Activated CD4-positive, alpha-beta memory T cell treated with anti-CD3 and anti-CD28 coated beads for 36 hours (primary cell): ENCODE results near the gene KCNQ5. TPM values are rescaled to one million over a fixed set of nuclear protein-coding genes. Genes with fewer than 3 reads are reported as not detected.

ENCODE experiments used
- CTCF ChIA-PET: fragments of 350-600 bp; sonication (Branson Sonifier 250); formaldehyde crosslinking; loops from one replicate; lab custom pipeline; 2021; ENCODE audit warnings: antibody characterized with exemption, inconsistent platforms; lab: Charles Lee
- POLR2A ChIA-PET: fragments of 350-600 bp; sonication (Branson Sonifier 250); formaldehyde crosslinking; loops from one replicate; lab custom pipeline; 2021; ENCODE audit warnings: antibody characterized with exemption; lab: Charles Lee
- DNase-seq: peaks from one replicate; pipeline ENCODE4 v3.0.0-alpha.2; 2020
- H3K27ac Mint-ChIP-seq: one replicate; pipeline ENCODE4 v1.8.0; 2021; ENCODE audit warnings: mixed read lengths
- H3K27me3 Mint-ChIP-seq: one replicate; pipeline ENCODE4 v1.8.0; 2021; ENCODE audit warnings: mixed read lengths
- H3K36me3 Mint-ChIP-seq: one replicate; pipeline ENCODE4 v1.8.0; 2021; ENCODE audit warnings: mixed read lengths
- H3K4me1 Mint-ChIP-seq: one replicate; pipeline ENCODE4 v1.8.0; 2021; ENCODE audit warnings: low read depth, mixed read lengths
- H3K4me3 Mint-ChIP-seq: one replicate; pipeline ENCODE4 v1.8.0; 2021; ENCODE audit warnings: mild to moderate bottlenecking, mixed read lengths
- H3K9me3 Mint-ChIP-seq: one replicate; pipeline ENCODE4 v1.8.0; 2021; ENCODE audit warnings: mixed read lengths
- intact Hi-C: fragments of 100-400 bp; cut with micrococcal nuclease; formaldehyde crosslinking; loops from one replicate; pipeline ENCODE4 v1.15.1; 2023
- total RNA-seq, 2 experiments: library from RNA; stranded (reverse); gene quantifications; one replicate each; pipeline ENCODE4 v1.2.3, GENCODE V29; 2021

Gene KCNQ5
- total RNA-seq, 2 experiments from 2014 or later: 4.5 to 5.2 TPM

- ChIA-PET POLR2A (no interaction called here), CTCF (interaction anchor here (0.8 to 1.3 kb wide), 2 partner anchors 20 to 493 kb away, joined by 3 to 4 read pairs; no protein-coding TSS in a partner anchor)
- H3K36me3 Mint-ChIP-seq: no peaks in the 10 kb centered on the region
- intact Hi-C loops: no loop called here
- H3K4me3 Mint-ChIP-seq: no peak overlapping the region
- no peaks in the 10 kb centered on the region for H3K27me3 Mint-ChIP-seq
- H3K4me1 Mint-ChIP-seq: no peaks in the 10 kb centered on the region
- DNase-seq: no peak
- H3K9me3 Mint-ChIP-seq: no peaks in the 10 kb centered on the region
- no peak overlapping the region for H3K27ac Mint-ChIP-seq
These were observed 487.8 kb downstream of the KCNQ5 start for GRCh38 chr6:73109659-73110058.

GRCh38 chr6:73116330-73116729, 494.5 kb downstream of the KCNQ5 start:
- Mint-ChIP-seq H3K4me1 (no peaks in the 10 kb centered on the region), H3K4me3 (no peak overlapping the region), H3K9me3 (no peaks in the 10 kb centered on the region), H3K27me3 (no peaks in the 10 kb centered on the region), H3K27ac (no peak overlapping the region), H3K36me3 (no peaks in the 10 kb centered on the region)
- ChIA-PET POLR2A (no interaction called here), CTCF (interaction anchor here (1.3 to 2.0 kb wide), 3 partner anchors 10 to 15 kb away, joined by 3 to 6 read pairs (median 5); no protein-coding TSS in a partner anchor)
- no peak for DNase-seq
- intact Hi-C loops: no loop called here

GRCh38 chr6:73121421-73121993, 499.6 kb downstream of the KCNQ5 start:
- no peaks in the 10 kb centered on the region for H3K4me1 Mint-ChIP-seq
- no peaks in the 10 kb centered on the region for H3K27me3 Mint-ChIP-seq
- H3K36me3 Mint-ChIP-seq: no peaks in the 10 kb centered on the region
- POLR2A ChIA-PET: no interaction called here
- no peak for DNase-seq
- no peaks in the 10 kb centered on the region for H3K9me3 Mint-ChIP-seq
- CTCF ChIA-PET: interaction anchor here (1.1 to 1.9 kb wide), 2 partner anchors 9 to 10 kb away, joined by 3 to 9 read pairs; no protein-coding TSS in a partner anchor
- H3K27ac Mint-ChIP-seq: no peak overlapping the region
- intact Hi-C loops: no loop called here
- H3K4me3 Mint-ChIP-seq: no peak overlapping the region

- no peak for DNase-seq
- ChIA-PET POLR2A (interaction anchor here (0.7 kb wide), 1 partner anchor 715 kb away, joined by 3 read pairs; no protein-coding TSS in a partner anchor), CTCF (interaction anchor here (1.0 to 1.1 kb wide), 2 partner anchors 9 to 507 kb away, joined by 3 read pairs; no protein-coding TSS in a partner anchor)
- Mint-ChIP-seq H3K27ac (no peak overlapping the region), H3K4me1 (no peaks in the 10 kb centered on the region), H3K4me3 (no peak overlapping the region), H3K27me3 (no peaks in the 10 kb centered on the region), H3K9me3 (no peaks in the 10 kb centered on the region), H3K36me3 (no peaks in the 10 kb centered on the region)
- intact Hi-C loops: no loop called here
These were observed 501.9 kb downstream of the KCNQ5 start for GRCh38 chr6:73123632-73124329.

- CTCF ChIA-PET: interaction anchor here (0.6 to 11.7 kb wide), 29 partner anchors 9 to 716 kb away, joined by 3 to 231 read pairs (median 4); partner anchors contain the start of gene KCNQ5
- POLR2A ChIA-PET: interaction anchor here (0.6 kb wide), 1 partner anchor 221 kb away, joined by 3 read pairs; no protein-coding TSS in a partner anchor
- Mint-ChIP-seq H3K4me1 (no peaks in the 10 kb centered on the region), H3K9me3 (no peaks in the 10 kb centered on the region), H3K27me3 (peaks cover 1% of the 10 kb centered on the region), H3K27ac (no peak overlapping the region), H3K36me3 (no peaks in the 10 kb centered on the region), H3K4me3 (no peak overlapping the region)
- intact Hi-C loops: loop anchor here (1.0 to 5.0 kb wide), 6 partner anchors 51 to 718 kb away; no protein-coding TSS in a partner anchor
- DNase-seq: peak; percentile 87
These were observed 508.0 kb downstream of the KCNQ5 start for GRCh38 chr6:73129653-73130443.

- intact Hi-C loops: loop anchor here (2.0 to 5.0 kb wide), 2 partner anchors 49 to 609 kb away; no protein-coding TSS in a partner anchor
- H3K27ac Mint-ChIP-seq: no peak overlapping the region
- CTCF ChIA-PET: interaction anchor here (0.7 to 11.7 kb wide), 8 partner anchors 10 to 718 kb away, joined by 3 to 231 read pairs (median 4); partner anchors contain the start of gene KCNQ5
- H3K27me3 Mint-ChIP-seq: peaks cover 1% of the 10 kb centered on the region
- no peak overlapping the region for H3K4me3 Mint-ChIP-seq
- H3K4me1 Mint-ChIP-seq: no peaks in the 10 kb centered on the region
- H3K36me3 Mint-ChIP-seq: no peaks in the 10 kb centered on the region
- POLR2A ChIA-PET: no interaction called here
- DNase-seq: no peak
- H3K9me3 Mint-ChIP-seq: no peaks in the 10 kb centered on the region
These were observed 509.8 kb downstream of the KCNQ5 start for GRCh38 chr6:73131706-73132105.

GRCh38 chr6:73134588-73134987, 512.7 kb downstream of the KCNQ5 start:
- intact Hi-C loops: loop anchor here (5.0 kb wide), 1 partner anchor 612 kb away; no protein-coding TSS in a partner anchor
- Mint-ChIP-seq H3K4me1 (no peaks in the 10 kb centered on the region), H3K4me3 (no peak overlapping the region), H3K27ac (no peak overlapping the region), H3K27me3 (peaks cover 1% of the 10 kb centered on the region), H3K36me3 (no peaks in the 10 kb centered on the region), H3K9me3 (no peaks in the 10 kb centered on the region)
- DNase-seq: peak; percentile 48
- ChIA-PET CTCF (interaction anchor here (0.8 to 11.7 kb wide), 5 partner anchors 8 to 721 kb away, joined by 5 to 231 read pairs (median 8); partner anchors contain the start of gene KCNQ5), POLR2A (no interaction called here)

GRCh38 chr6:73139681-73140383, 518.0 kb downstream of the KCNQ5 start:
- Mint-ChIP-seq H3K36me3 (no peaks in the 10 kb centered on the region), H3K4me1 (no peaks in the 10 kb centered on the region), H3K27ac (no peak overlapping the region), H3K27me3 (no peaks in the 10 kb centered on the region), H3K4me3 (no peak overlapping the region), H3K9me3 (no peaks in the 10 kb centered on the region)
- DNase-seq: no peak
- ChIA-PET CTCF (no interaction called here), POLR2A (no interaction called here)
- intact Hi-C loops: no loop called here

- POLR2A ChIA-PET: no interaction called here
- Mint-ChIP-seq H3K36me3 (no peaks in the 10 kb centered on the region), H3K4me1 (peaks cover 8% of the 10 kb centered on the region), H3K27ac (no peak overlapping the region), H3K27me3 (no peaks in the 10 kb centered on the region), H3K4me3 (no peak overlapping the region), H3K9me3 (no peaks in the 10 kb centered on the region)
- CTCF ChIA-PET: interaction anchor here (1.5 kb wide), 3 partner anchors 9 to 13 kb away, joined by 3 to 5 read pairs (median 3); no protein-coding TSS in a partner anchor
- intact Hi-C loops: no loop called here
- DNase-seq: no peak
These were observed 521.7 kb downstream of the KCNQ5 start for GRCh38 chr6:73143551-73143950.

GRCh38 chr6:73144516-73144915, 522.7 kb downstream of the KCNQ5 start:
- intact Hi-C loops: no loop called here
- no peak overlapping the region for H3K27ac Mint-ChIP-seq

GRCh38 chr6:73145690-73146089, 523.8 kb downstream of the KCNQ5 start:
- DNase-seq: peak; percentile 20
- no peaks in the 10 kb centered on the region for H3K27me3 Mint-ChIP-seq
- ChIA-PET CTCF (no interaction called here), POLR2A (no interaction called here)
- H3K36me3 Mint-ChIP-seq: no peaks in the 10 kb centered on the region
- H3K9me3 Mint-ChIP-seq: no peaks in the 10 kb centered on the region
- no peak overlapping the region for H3K27ac Mint-ChIP-seq
- no peak overlapping the region for H3K4me3 Mint-ChIP-seq
- intact Hi-C loops: no loop called here
- peaks cover 8% of the 10 kb centered on the region for H3K4me1 Mint-ChIP-seq

More at GRCh38 chr6:73144516-73144915, 522.7 kb downstream of the KCNQ5 start:
- Mint-ChIP-seq H3K4me3 (no peak overlapping the region), H3K36me3 (no peaks in the 10 kb centered on the region), H3K4me1 (peaks cover 8% of the 10 kb centered on the region), H3K27me3 (no peaks in the 10 kb centered on the region), H3K9me3 (no peaks in the 10 kb centered on the region)
- CTCF ChIA-PET: interaction anchor here (1.1 kb wide), 1 partner anchor 733 kb away, joined by 5 read pairs; no protein-coding TSS in a partner anchor
- DNase-seq: no peak
- POLR2A ChIA-PET: no interaction called here
